Measurements from ENCODE around the gene URI1.

DNA sequence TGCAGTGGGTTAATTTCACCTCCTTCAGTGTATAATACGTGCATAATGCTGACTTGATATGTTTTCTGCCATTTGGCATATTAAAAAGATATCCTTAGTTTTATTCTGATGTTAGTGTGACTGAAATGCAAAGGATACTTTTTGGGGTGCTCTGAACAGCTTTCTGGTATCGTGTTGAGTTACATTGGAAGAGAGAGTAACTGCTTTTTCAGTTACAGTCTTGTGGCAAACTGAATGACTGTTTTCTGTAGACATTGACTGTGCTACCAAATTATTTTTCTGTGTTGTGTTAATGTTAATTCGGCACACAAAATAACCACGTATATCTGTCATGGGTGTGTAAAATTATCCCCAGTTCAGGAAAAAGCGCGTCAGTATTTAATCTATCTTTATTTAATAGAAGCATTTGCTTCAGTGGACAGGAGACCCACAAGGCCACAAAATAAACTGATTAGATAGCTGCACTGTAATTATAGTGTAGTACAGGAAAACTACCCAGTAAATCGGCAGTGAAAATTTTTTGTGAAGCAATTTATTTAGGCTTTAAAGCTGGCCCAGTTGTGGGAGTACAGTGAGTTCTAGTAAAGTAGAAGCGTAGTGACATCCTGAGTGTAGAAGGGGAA, 2.5 kb downstream of the URI1 start:
- TF ChIP-seq CTCF (IDR thresholded peaks at IDR 0.05) = no peak
- TF ChIP-seq POLR2A (IDR thresholded peaks at IDR 0.05) = no peak

Data from thyroid gland (tissue), 4 donors.